GM06990 (cell line): Measurements from ENCODE around the gene PARVB.

ENCODE experiments used
- DNase-seq: peaks from one replicate; pipeline ENCODE4 v3.0.0-alpha.2; 2011; ENCODE audit not compliant: insufficient read length; ENCODE audit errors: extremely low read depth
- H3K27me3 ChIP-seq: replicated peaks from 2 replicates; pipeline ENCODE4 v1.6.0; 2011; ENCODE audit warnings: low read length; ENCODE audit not compliant: control insufficient read depth, insufficient read depth
- H3K36me3 ChIP-seq: 2 replicates; pipeline ENCODE4 v1.5.1; 2011; ENCODE audit warnings: low read length; ENCODE audit not compliant: control insufficient read depth, insufficient read depth
- H3K4me3 ChIP-seq: replicated peaks from 2 replicates; pipeline ENCODE4 v1.5.1; 2011; ENCODE audit warnings: low read depth, mild to moderate bottlenecking, control low read depth, low read length
- TF ChIP-seq, protein P1 (sequence below): IDR thresholded peaks from 2 replicates; pipeline ENCODE4 v1.5.1; 2011; ENCODE audit warnings: low read length, control low read depth, mild to moderate bottlenecking, inconsistent platforms; ENCODE audit not compliant: insufficient read depth, poor library complexity, severe bottlenecking

The PARVB gene

DNA sequence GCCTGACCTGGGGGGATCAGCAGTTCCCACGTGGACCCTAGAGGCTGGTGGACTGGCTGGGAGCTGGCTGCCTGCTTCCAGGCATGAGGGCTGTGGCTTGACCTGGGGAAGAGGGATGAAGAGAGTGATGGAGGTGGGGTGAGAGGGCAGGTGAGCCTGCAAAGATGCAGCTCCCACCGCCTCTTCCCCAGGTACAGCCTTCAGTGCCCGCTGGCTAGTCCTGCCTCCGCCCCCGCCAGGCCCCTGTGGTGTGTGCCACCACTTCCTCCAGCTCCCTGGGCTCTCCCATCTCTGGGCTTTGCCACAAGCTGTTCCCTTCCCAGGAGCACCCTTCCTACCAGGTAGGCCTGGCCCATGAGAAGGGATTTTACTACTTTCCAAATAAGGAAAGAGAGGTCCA is 175.8 kb downstream of the PARVB start:
- TF ChIP-seq, protein P1, sequence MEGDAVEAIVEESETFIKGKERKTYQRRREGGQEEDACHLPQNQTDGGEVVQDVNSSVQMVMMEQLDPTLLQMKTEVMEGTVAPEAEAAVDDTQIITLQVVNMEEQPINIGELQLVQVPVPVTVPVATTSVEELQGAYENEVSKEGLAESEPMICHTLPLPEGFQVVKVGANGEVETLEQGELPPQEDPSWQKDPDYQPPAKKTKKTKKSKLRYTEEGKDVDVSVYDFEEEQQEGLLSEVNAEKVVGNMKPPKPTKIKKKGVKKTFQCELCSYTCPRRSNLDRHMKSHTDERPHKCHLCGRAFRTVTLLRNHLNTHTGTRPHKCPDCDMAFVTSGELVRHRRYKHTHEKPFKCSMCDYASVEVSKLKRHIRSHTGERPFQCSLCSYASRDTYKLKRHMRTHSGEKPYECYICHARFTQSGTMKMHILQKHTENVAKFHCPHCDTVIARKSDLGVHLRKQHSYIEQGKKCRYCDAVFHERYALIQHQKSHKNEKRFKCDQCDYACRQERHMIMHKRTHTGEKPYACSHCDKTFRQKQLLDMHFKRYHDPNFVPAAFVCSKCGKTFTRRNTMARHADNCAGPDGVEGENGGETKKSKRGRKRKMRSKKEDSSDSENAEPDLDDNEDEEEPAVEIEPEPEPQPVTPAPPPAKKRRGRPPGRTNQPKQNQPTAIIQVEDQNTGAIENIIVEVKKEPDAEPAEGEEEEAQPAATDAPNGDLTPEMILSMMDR = no peak
- DNase-seq = no peak
- H3K27me3 ChIP-seq = no peaks in the 10 kb centered on the region
- H3K36me3 ChIP-seq = peaks cover 7% of the 10 kb centered on the region
- no peak overlapping the region for H3K4me3 ChIP-seq

DNA sequence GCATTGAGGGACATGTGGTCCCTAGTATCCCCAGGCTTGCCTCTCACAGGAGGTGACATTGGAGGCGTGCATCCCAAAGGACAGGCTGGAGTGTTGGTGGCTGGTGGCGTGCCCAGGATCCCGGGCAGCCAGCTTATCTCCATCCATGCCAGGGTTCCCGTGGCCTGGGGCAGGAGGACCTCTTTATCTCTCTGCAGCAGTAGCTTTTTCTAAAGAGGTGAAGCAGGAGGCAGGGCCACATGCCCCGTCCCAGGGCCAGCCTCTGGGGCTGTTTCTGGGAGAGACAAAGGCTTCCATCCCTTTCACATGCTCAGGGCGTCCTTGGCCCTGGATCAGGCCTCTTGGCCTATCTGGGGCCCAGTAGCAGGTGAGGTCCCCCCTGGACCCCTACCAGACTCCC is 176.3 kb downstream of the PARVB start:
- Histone ChIP-seq H3K36me3 (peaks cover 7% of the 10 kb centered on the region), H3K4me3 (no peak overlapping the region), H3K27me3 (no peaks in the 10 kb centered on the region)
- no peak for DNase-seq
- TF ChIP-seq, protein P1 = no peak

DNA sequence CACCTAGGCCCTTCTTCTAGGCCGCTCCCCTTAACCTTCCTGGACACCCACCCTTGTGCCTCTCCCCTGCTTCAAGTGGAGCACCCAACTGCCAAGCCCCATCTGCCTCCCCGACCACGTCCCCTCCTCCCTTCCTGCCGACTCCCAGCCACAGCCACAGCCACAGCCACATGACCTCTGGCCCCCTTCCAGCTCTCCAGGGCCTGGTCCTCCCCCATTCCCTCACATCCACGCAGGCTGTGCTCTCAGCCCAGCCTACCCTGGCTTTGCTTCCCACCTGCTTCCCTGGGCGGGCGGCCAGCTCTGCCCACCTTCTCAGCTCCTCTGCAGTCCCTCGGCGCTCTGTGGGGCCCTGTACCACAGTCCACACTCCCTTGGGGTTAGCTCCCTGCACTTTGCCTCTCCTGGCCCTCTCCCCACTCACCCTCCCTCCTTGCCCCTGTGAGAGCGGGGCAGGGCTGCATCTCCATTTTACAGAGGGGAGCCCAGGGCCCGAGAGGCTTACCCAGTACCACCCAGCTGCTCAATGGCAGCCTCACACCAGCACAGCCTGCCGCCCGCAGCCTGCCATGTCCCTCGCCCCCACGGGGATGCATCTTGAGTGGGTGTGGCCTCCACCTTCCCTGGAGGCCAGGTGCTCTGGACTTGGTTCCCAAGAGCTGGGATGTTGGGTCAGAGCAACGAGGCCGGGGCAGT is 176.9 kb downstream of the PARVB start:
- Histone ChIP-seq H3K4me3 (no peak overlapping the region), H3K36me3 (peaks cover 7% of the 10 kb centered on the region), H3K27me3 (no peaks in the 10 kb centered on the region)
- no peak for DNase-seq
- TF ChIP-seq, protein P1 = no peak

DNA sequence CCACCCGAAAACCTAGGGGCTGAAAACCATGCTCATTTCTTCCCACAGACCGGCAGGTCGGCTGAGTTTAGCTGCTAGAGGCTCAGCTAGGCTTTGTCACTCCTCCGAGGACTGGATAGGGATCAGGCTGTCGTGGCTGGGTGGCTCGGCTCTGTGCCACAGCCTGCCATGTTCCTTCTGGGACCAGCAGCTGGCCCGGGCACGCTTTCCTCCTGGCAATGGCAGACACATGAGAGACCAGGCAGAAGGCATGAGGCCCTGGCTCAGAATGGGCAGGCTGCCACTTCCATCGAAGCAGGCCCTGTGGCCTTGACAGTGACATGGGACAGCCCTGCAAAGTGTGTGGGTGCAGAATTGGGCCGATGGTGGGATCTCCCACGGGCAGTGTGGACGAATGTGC is 177.6 kb downstream of the PARVB start:
- no peaks in the 10 kb centered on the region for H3K27me3 ChIP-seq
- TF ChIP-seq, protein P1 = no peak
- DNase-seq = no peak
- no peak overlapping the region for H3K4me3 ChIP-seq
- peaks cover 7% of the 10 kb centered on the region for H3K36me3 ChIP-seq

- Histone ChIP-seq H3K36me3 (peaks cover 5% of the 10 kb centered on the region), H3K27me3 (no peaks in the 10 kb centered on the region), H3K4me3 (no peak overlapping the region)
- TF ChIP-seq, protein P1 = no peak
- DNase-seq = no peak
Measured at GRCh38 chr22:44202261-44202789, 178.2 kb downstream of the PARVB start.

- Histone ChIP-seq H3K36me3 (peaks cover 5% of the 10 kb centered on the region), H3K4me3 (no peak overlapping the region), H3K27me3 (no peaks in the 10 kb centered on the region)
- no peak for DNase-seq
- TF ChIP-seq, protein P1 = no peak
Measured at GRCh38 chr22:44203203-44203602, 179.1 kb downstream of the PARVB start.
